B cell (primary cell): ENCODE results near the gene METTL21A. TPM values are rescaled to one million over a fixed set of nuclear protein-coding genes. Genes with fewer than 3 reads are reported as not detected.
"Not testable (repeated sequence)": the region's sequence is repeated elsewhere in the genome, so short reads cannot be mapped to it uniquely, and the experiment has no call there.

Experiments used
- ATAC-seq: fragments of 200-7000 bp; cut with Tn5 transposase; one replicate; pipeline ENCODE4 v1.10.0; 2021; ENCODE audit warnings: low read depth, mild to moderate bottlenecking, moderate number of reproducible peaks, moderate library complexity
- CTCF ChIA-PET: fragments of 350-600 bp; sonication (Branson Sonifier 250); formaldehyde crosslinking; loops from one replicate; lab custom pipeline; 2021; ENCODE audit warnings: antibody characterized with exemption, inconsistent platforms; lab: Charles Lee
- POLR2A ChIA-PET: fragments of 350-600 bp; sonication (Branson Sonifier 250); formaldehyde crosslinking; loops from one replicate; lab custom pipeline; 2021; ENCODE audit warnings: antibody characterized with exemption; lab: Charles Lee
- DNase-seq: peaks from one replicate; pipeline ENCODE4 v3.0.0; 2013
- H2AFZ ChIP-seq: 2 replicates; pipeline ENCODE4 v1.6.1; 2012; ENCODE audit warnings: mild to moderate bottlenecking, low read depth, low read length; ENCODE audit not compliant: insufficient read depth, poor library complexity, severe bottlenecking
- H3K27ac ChIP-seq, 2 donors: 1 replicate in 1 of 2; 2 replicates in 1 of 2; pipeline ENCODE4 v1.5.1; 2012 to 2013; ENCODE audit warnings: low read length in 2 of 2, mild to moderate bottlenecking in 2 of 2, moderate library complexity in 1 of 2
- H3K27me3 ChIP-seq, 4 experiments: fragments of 200-600 bp in 1 of 4; sonication (generic) in 1 of 4; replicated peaks in 1 of 4; 1 replicate in 2 of 4; 2 replicates in 2 of 4; pipeline versions ENCODE4 v1.6.1 to v1.7.0; 2013 to 2016; ENCODE audit warnings: low read length in 3 of 4, mild to moderate bottlenecking in 2 of 4, mixed read lengths in 1 of 4, moderate library complexity in 1 of 4; ENCODE audit not compliant: insufficient read depth in 4 of 4, control insufficient read depth in 3 of 4; ENCODE audit errors: control extremely low read depth in 1 of 4
- H3K36me3 ChIP-seq, 2 experiments: replicated peaks in 1 of 2; 1 replicate in 1 of 2; 2 replicates in 1 of 2; pipeline versions ENCODE4 v1.6.1 to v1.7.1; 2013; ENCODE audit warnings: low read length in 1 of 2; ENCODE audit not compliant: insufficient read depth in 2 of 2, control insufficient read depth in 1 of 2; ENCODE audit errors: control extremely low read depth in 1 of 2, extremely low read depth in 1 of 2
- H3K4me1 ChIP-seq, 2 donors: fragments of 200-600 bp in 1 of 2; sonication (generic) in 1 of 2; 1 replicate in 1 of 2; 2 replicates in 1 of 2; pipeline versions ENCODE4 v1.5.1 to v1.6.1; 2013 to 2017; ENCODE audit warnings: low read length in 2 of 2; ENCODE audit not compliant: control insufficient read depth in 2 of 2, insufficient read depth in 2 of 2
- H3K4me2 ChIP-seq: replicated peaks from 2 replicates; pipeline ENCODE3; 2012; ENCODE audit warnings: mild to moderate bottlenecking, low read depth, low read length; ENCODE audit not compliant: poor library complexity, severe bottlenecking
- H3K4me3 ChIP-seq, 5 experiments: fragments of 200-600 bp in 1 of 5; sonication (generic) in 1 of 5; 1 replicate in 3 of 5; 2 replicates in 2 of 5; pipeline versions ENCODE4 v1.5.1 to v1.7.0; 2011 to 2016; ENCODE audit warnings: low read length in 4 of 5, mild to moderate bottlenecking in 4 of 5, low read depth in 2 of 5, control low read depth in 1 of 5, moderate library complexity in 1 of 5; ENCODE audit not compliant: insufficient read depth in 1 of 5; ENCODE audit errors: control extremely low read depth in 1 of 5, extremely low read depth in 1 of 5
- H3K79me2 ChIP-seq: fragments of 200-600 bp; sonication (generic); one replicate; pipeline ENCODE4 v1.6.0; 2016; ENCODE audit warnings: low read length; ENCODE audit not compliant: control insufficient read depth, insufficient read depth
- H3K9ac ChIP-seq: fragments of 200-600 bp; sonication (generic); 2 replicates; pipeline ENCODE4 v1.6.1; 2017; ENCODE audit warnings: mild to moderate bottlenecking, low read length, moderate library complexity
- H3K9me3 ChIP-seq, 3 donors: one replicate each; pipeline versions ENCODE4 v1.6.1 to v1.7.1; 2013; ENCODE audit warnings: low read length in 2 of 3; ENCODE audit not compliant: control insufficient read depth in 2 of 3, insufficient read depth in 1 of 3; ENCODE audit errors: control extremely low read depth in 1 of 3
- H4K20me1 ChIP-seq: 2 replicates; pipeline ENCODE4 v1.6.0; 2012; ENCODE audit warnings: mild to moderate bottlenecking, low read length; ENCODE audit not compliant: insufficient read depth, control insufficient read depth, poor library complexity, severe bottlenecking
- H3K27ac Mint-ChIP-seq: one replicate; pipeline ENCODE4 v1.8.0; 2021; ENCODE audit warnings: mixed read lengths
- H3K27me3 Mint-ChIP-seq: one replicate; pipeline ENCODE4 v1.8.0; 2021; ENCODE audit warnings: mixed read lengths
- H3K4me1 Mint-ChIP-seq: one replicate; pipeline ENCODE4 v1.8.0; 2021; ENCODE audit warnings: mixed read lengths
- H3K4me3 Mint-ChIP-seq: one replicate; pipeline ENCODE4 v1.8.0; 2021; ENCODE audit warnings: mixed read lengths
- H3K9me3 Mint-ChIP-seq: one replicate; pipeline ENCODE4 v1.8.0; 2022; ENCODE audit warnings: mixed read lengths; ENCODE audit not compliant: insufficient read depth
- EZH2 ChIP-seq: IDR thresholded peaks from 2 replicates; pipeline ENCODE4 v1.6.1; 2012; ENCODE audit warnings: borderline replicate concordance, low read depth, mild to moderate bottlenecking, moderate library complexity, low read length; ENCODE audit not compliant: insufficient read depth, poor library complexity, severe bottlenecking
- WGBS: methylation state at CpG from one replicate; pipeline ENCODE4 v1.1.5; 2013; ENCODE audit warnings: missing lambda C conversion rate; ENCODE audit not compliant: insufficient coverage; 5-methylcytosine and 5-hydroxymethylcytosine counted together
- intact Hi-C: fragments of 100-400 bp; cut with micrococcal nuclease; formaldehyde crosslinking; loops from one replicate; pipeline ENCODE4 v1.10.0; 2022
- polyA plus RNA-seq: library from polyadenylated mRNA; depleted of rRNA; stranded (reverse); fragments of >200 nt; gene quantifications from 2 replicates; pipeline ENCODE4 v1.2.3, GENCODE V29; 2012
- total RNA-seq, 2 donors: library from RNA; stranded (reverse); fragments of 120-200 nt in 1 of 2; gene quantifications; 1 replicate in 1 of 2; 2 replicates in 1 of 2; pipeline versions ENCODE4 v1.2.3 to v1.2.4, GENCODE V29; 2013 to 2022
- TF ChIP-seq, protein P1 (sequence below): fragments of 200-600 bp; IDR thresholded peaks from one replicate; pipeline ENCODE4 v1.8.0; 2022; ENCODE audit warnings: antibody characterized with exemption, mild to moderate bottlenecking

Gene METTL21A
- total and polyA plus RNA-seq, 2 donors (not counting 1 experiment from before 2014, with no cell fraction given) = 30.7 to 33.1 TPM

DNA sequence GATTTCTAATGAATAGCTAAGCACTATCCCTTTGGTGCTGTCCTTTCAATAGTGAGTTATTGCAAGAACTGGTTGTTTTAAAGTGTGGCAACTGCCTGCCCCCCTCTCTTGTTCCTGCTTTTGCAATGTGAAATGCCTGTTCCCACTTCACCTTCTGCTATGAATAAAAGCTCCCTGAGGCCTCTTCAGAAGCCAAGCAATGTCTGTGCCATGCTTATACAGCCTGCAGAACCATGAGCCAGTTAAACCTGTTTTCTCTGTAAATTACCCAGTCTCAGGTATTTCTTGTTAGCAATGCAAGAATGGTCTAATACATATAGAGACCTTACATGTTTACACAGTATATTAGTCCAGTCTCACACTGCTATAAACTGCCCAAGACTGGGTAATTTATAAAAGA is 15.0 kb upstream of the METTL21A start:
- H4K20me1 ChIP-seq = no peaks in the 10 kb centered on the region
- H3K4me2 ChIP-seq = no peak overlapping the region
- H3K27ac ChIP-seq = no peak overlapping the region
- no peak overlapping the region for H2AFZ ChIP-seq
- Mint-ChIP-seq H3K27me3 (no peaks in the 10 kb centered on the region), H3K27ac (no peak overlapping the region), H3K4me3 (no peak overlapping the region), H3K4me1 (peaks cover 5% of the 10 kb centered on the region), H3K9me3 (no peaks in the 10 kb centered on the region)
- intact Hi-C loops = no loop called here
- CTCF ChIA-PET = no interaction called here
- H3K27me3 ChIP-seq = no peaks in the 10 kb centered on the region
- H3K9ac ChIP-seq = no peak overlapping the region
- POLR2A ChIA-PET = no interaction called here
- no peaks in the 10 kb centered on the region for H3K4me1 ChIP-seq
- TF ChIP-seq, protein P1, sequence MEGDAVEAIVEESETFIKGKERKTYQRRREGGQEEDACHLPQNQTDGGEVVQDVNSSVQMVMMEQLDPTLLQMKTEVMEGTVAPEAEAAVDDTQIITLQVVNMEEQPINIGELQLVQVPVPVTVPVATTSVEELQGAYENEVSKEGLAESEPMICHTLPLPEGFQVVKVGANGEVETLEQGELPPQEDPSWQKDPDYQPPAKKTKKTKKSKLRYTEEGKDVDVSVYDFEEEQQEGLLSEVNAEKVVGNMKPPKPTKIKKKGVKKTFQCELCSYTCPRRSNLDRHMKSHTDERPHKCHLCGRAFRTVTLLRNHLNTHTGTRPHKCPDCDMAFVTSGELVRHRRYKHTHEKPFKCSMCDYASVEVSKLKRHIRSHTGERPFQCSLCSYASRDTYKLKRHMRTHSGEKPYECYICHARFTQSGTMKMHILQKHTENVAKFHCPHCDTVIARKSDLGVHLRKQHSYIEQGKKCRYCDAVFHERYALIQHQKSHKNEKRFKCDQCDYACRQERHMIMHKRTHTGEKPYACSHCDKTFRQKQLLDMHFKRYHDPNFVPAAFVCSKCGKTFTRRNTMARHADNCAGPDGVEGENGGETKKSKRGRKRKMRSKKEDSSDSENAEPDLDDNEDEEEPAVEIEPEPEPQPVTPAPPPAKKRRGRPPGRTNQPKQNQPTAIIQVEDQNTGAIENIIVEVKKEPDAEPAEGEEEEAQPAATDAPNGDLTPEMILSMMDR = no peak
- no peak for TF ChIP-seq EZH2
- H3K79me2 ChIP-seq = no peaks in the 10 kb centered on the region
- no peaks in the 10 kb centered on the region for H3K36me3 ChIP-seq
- H3K4me3 ChIP-seq = no peak overlapping the region
- ATAC-seq = no peak
- peaks cover 2 to 14% (median 9%) of the 10 kb centered on the region in 3 donors for H3K9me3 ChIP-seq
- no peak for DNase-seq

DNA sequence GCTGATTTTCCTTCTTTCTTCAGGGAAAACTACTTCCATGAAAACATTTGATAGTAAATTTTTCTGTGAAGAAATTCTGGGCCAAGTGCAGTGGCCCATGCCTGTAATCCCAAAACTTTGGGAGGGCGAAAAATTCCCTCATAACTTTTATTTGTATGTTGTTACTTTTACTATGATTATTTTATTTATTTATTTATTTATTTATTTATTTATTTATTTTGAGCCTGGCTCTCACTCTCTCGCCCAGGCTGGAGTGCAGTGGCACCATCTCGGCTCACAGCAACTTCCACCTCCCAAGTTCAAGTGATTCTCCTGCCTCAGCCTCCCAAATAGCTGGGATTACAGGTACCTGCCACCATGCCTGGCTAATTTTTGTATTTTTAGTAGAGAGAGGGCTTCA is 14.1 kb upstream of the METTL21A start:
- H3K4me2 ChIP-seq, H3K27me3 Mint-ChIP-seq, H3K4me1 Mint-ChIP-seq, H3K79me2 ChIP-seq, intact Hi-C loops, H2AFZ ChIP-seq, H3K4me3 ChIP-seq, POLR2A ChIA-PET, H3K27ac ChIP-seq, H3K27me3 ChIP-seq, H4K20me1 ChIP-seq, H3K4me3 Mint-ChIP-seq, H3K36me3 ChIP-seq, H3K9me3 Mint-ChIP-seq, ATAC-seq, H3K4me1 ChIP-seq, CTCF ChIA-PET, DNase-seq, H3K27ac Mint-ChIP-seq, H3K9ac ChIP-seq: not testable (repeated sequence)
- H3K9me3 ChIP-seq = peaks cover 2 to 14% (median 9%) of the 10 kb centered on the region in 3 donors
- no CpG with 5 or more reads among the region's 3 CpGs for WGBS
